MCF 10A (cell line): Measurements from ENCODE around the gene PC. TPM values are rescaled to one million over a fixed set of nuclear protein-coding genes. Genes with fewer than 3 reads are reported as not detected.

Source experiments
- BruUV-seq: library from RNA; stranded (reverse); fragments of 400-500 nt; replicated peaks from 2 replicates; lab custom pipeline; 2021; lab: Mats Ljungman, UMichigan
- CTCF ChIA-PET: fragments of 300-600 bp; sonication (Branson Sonifier 250); formaldehyde crosslinking; extraction: SDS; loops from one replicate; lab custom pipeline; 2021; ENCODE audit warnings: antibody characterized with exemption, inconsistent platforms; lab: Yijun Ruan, JAX
- POLR2A ChIA-PET: fragments of 300-600, 350-650 bp; sonication (Branson Sonifier 250); formaldehyde crosslinking; extraction: SDS; loops from one replicate; lab custom pipeline; 2020; ENCODE audit warnings: antibody characterized with exemption, inconsistent platforms; lab: Yijun Ruan, JAX
- DNase-seq: peaks from one replicate; pipeline ENCODE4 v3.0.0-alpha.2; 2018; ENCODE audit not compliant: unreplicated experiment
- H3K27ac Mint-ChIP-seq: one replicate; pipeline ENCODE4 v1.8.0; 2022; ENCODE audit warnings: mild to moderate bottlenecking, low read depth, mixed read lengths; ENCODE audit not compliant: unreplicated experiment
- H3K27me3 Mint-ChIP-seq: one replicate; pipeline ENCODE4 v1.8.0; 2022; ENCODE audit warnings: mixed read lengths; ENCODE audit not compliant: insufficient read depth, unreplicated experiment
- H3K36me3 Mint-ChIP-seq: one replicate; pipeline ENCODE4 v1.8.0; 2022; ENCODE audit warnings: mild to moderate bottlenecking, moderate library complexity, mixed read lengths; ENCODE audit not compliant: insufficient read depth, unreplicated experiment
- H3K4me1 Mint-ChIP-seq: one replicate; pipeline ENCODE4 v1.8.0; 2022; ENCODE audit warnings: mixed read lengths; ENCODE audit not compliant: insufficient read depth, unreplicated experiment
- H3K4me3 Mint-ChIP-seq: one replicate; pipeline ENCODE4 v1.8.0; 2022; ENCODE audit warnings: mild to moderate bottlenecking, moderate library complexity, mixed read lengths; ENCODE audit not compliant: unreplicated experiment
- H3K9me3 Mint-ChIP-seq: one replicate; pipeline ENCODE4 v1.8.0; 2022; ENCODE audit warnings: mixed read lengths; ENCODE audit not compliant: unreplicated experiment
- intact Hi-C: fragments of 100-400 bp; cut with micrococcal nuclease; formaldehyde crosslinking; loops from 2 replicates; pipeline ENCODE4 v1.14.1; 2022
- total RNA-seq: library from RNA; stranded (reverse); gene quantifications from 2 replicates; pipeline ENCODE4 v1.2.3, GENCODE V29; 2022
- TF ChIP-seq, protein P1 (sequence below): fragments of 200-600 bp; IDR thresholded peaks from one replicate; pipeline ENCODE4 v1.8.0; 2022; ENCODE audit warnings: antibody characterized with exemption, mild to moderate bottlenecking; ENCODE audit not compliant: unreplicated experiment

Gene PC
- total RNA-seq, 1 experiment from 2014 or later = 37.7 TPM

- no peaks in the 10 kb centered on the region for H3K27me3 Mint-ChIP-seq
- H3K9me3 Mint-ChIP-seq = no peaks in the 10 kb centered on the region
- CTCF ChIA-PET = interaction anchor here (0.9 kb wide), 1 partner anchor 9 kb away, joined by 4 read pairs; no protein-coding TSS in a partner anchor
- peaks cover 26% of the 10 kb centered on the region for H3K4me1 Mint-ChIP-seq
- TF ChIP-seq, protein P1, sequence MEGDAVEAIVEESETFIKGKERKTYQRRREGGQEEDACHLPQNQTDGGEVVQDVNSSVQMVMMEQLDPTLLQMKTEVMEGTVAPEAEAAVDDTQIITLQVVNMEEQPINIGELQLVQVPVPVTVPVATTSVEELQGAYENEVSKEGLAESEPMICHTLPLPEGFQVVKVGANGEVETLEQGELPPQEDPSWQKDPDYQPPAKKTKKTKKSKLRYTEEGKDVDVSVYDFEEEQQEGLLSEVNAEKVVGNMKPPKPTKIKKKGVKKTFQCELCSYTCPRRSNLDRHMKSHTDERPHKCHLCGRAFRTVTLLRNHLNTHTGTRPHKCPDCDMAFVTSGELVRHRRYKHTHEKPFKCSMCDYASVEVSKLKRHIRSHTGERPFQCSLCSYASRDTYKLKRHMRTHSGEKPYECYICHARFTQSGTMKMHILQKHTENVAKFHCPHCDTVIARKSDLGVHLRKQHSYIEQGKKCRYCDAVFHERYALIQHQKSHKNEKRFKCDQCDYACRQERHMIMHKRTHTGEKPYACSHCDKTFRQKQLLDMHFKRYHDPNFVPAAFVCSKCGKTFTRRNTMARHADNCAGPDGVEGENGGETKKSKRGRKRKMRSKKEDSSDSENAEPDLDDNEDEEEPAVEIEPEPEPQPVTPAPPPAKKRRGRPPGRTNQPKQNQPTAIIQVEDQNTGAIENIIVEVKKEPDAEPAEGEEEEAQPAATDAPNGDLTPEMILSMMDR = no peak
- peaks cover 9% of the 10 kb centered on the region for H3K36me3 Mint-ChIP-seq
- no peak for DNase-seq
- no TSS peak for BruUV-seq
- intact Hi-C loops = no loop called here
- H3K4me3 Mint-ChIP-seq = no peak overlapping the region
- H3K27ac Mint-ChIP-seq = no peak overlapping the region
- POLR2A ChIA-PET = interaction anchor here (0.5 to 2.0 kb wide), 6 partner anchors 8 to 641 kb away, joined by 3 to 8 read pairs (median 3); partner anchors contain the start of gene RAB1B
Observed at GRCh38 chr11:66909181-66909580, 49.0 kb downstream of the PC start.

GRCh38 chr11:66907751-66908630 is 50.2 kb downstream of the PC start:
- peak overlapping the region; percentile 82 for H3K27ac Mint-ChIP-seq
- BruUV-seq = no TSS peak
- H3K27me3 Mint-ChIP-seq = no peaks in the 10 kb centered on the region
- POLR2A ChIA-PET = interaction anchor here (1.3 to 2.0 kb wide), 2 partner anchors 9 to 28 kb away, joined by 4 to 8 read pairs; no protein-coding TSS in a partner anchor
- H3K4me1 Mint-ChIP-seq = peaks cover 30% of the 10 kb centered on the region
- peaks cover 9% of the 10 kb centered on the region for H3K36me3 Mint-ChIP-seq
- no peaks in the 10 kb centered on the region for H3K9me3 Mint-ChIP-seq
- intact Hi-C loops = no loop called here
- TF ChIP-seq, protein P1 = no peak
- DNase-seq = no peak
- CTCF ChIA-PET = no interaction called here
- no peak overlapping the region for H3K4me3 Mint-ChIP-seq

- BruUV-seq = TSS peak; percentile 79
- POLR2A ChIA-PET = interaction anchor here (0.7 to 1.5 kb wide), 4 partner anchors 13 to 53 kb away, joined by 3 to 9 read pairs (median 4); partner anchors contain the start of gene PC
- CTCF ChIA-PET = interaction anchor here (0.7 to 0.9 kb wide), 2 partner anchors 28 to 134 kb away, joined by 3 to 4 read pairs; no protein-coding TSS in a partner anchor
Observed at GRCh38 chr11:66906061-66906733, 52.0 kb downstream of the PC start.

More at GRCh38 chr11:66906061-66906733, 52.0 kb downstream of the PC start:
- H3K27ac Mint-ChIP-seq = peak overlapping the region; percentile 82
- H3K4me3 Mint-ChIP-seq = no peak overlapping the region
- intact Hi-C loops = no loop called here
- H3K27me3 Mint-ChIP-seq = no peaks in the 10 kb centered on the region
- peaks cover 37% of the 10 kb centered on the region for H3K4me1 Mint-ChIP-seq
- peak; percentile 59 for DNase-seq
- no peaks in the 10 kb centered on the region for H3K9me3 Mint-ChIP-seq
- TF ChIP-seq, protein P1 = no peak
- peaks cover 9% of the 10 kb centered on the region for H3K36me3 Mint-ChIP-seq
